Breast epithelium (tissue), 3 donors: Measurements from ENCODE around the gene TAS1R3.

Source experiments
- POLR2A ChIP-seq: fragments of 450-650 bp; IDR thresholded peaks from one replicate; pipeline ENCODE4 v1.6.1; 2016; ENCODE audit warnings: antibody characterized with exemption, mild to moderate bottlenecking, moderate library complexity
- POLR2AphosphoS5 ChIP-seq, 3 donors: sonication (generic); formaldehyde crosslinking; IDR thresholded peaks; one replicate each; pipeline ENCODE4 v1.6.1; 2017; ENCODE audit warnings: antibody characterized with exemption in 3 of 3
- TF ChIP-seq, protein P1 (sequence below), 3 donors: fragments of 450-650 bp; IDR thresholded peaks; one replicate each; pipeline ENCODE4 v1.5.1; 2016 to 2017; ENCODE audit warnings: antibody characterized with exemption in 3 of 3, mild to moderate bottlenecking in 3 of 3, moderate library complexity in 3 of 3

DNA sequence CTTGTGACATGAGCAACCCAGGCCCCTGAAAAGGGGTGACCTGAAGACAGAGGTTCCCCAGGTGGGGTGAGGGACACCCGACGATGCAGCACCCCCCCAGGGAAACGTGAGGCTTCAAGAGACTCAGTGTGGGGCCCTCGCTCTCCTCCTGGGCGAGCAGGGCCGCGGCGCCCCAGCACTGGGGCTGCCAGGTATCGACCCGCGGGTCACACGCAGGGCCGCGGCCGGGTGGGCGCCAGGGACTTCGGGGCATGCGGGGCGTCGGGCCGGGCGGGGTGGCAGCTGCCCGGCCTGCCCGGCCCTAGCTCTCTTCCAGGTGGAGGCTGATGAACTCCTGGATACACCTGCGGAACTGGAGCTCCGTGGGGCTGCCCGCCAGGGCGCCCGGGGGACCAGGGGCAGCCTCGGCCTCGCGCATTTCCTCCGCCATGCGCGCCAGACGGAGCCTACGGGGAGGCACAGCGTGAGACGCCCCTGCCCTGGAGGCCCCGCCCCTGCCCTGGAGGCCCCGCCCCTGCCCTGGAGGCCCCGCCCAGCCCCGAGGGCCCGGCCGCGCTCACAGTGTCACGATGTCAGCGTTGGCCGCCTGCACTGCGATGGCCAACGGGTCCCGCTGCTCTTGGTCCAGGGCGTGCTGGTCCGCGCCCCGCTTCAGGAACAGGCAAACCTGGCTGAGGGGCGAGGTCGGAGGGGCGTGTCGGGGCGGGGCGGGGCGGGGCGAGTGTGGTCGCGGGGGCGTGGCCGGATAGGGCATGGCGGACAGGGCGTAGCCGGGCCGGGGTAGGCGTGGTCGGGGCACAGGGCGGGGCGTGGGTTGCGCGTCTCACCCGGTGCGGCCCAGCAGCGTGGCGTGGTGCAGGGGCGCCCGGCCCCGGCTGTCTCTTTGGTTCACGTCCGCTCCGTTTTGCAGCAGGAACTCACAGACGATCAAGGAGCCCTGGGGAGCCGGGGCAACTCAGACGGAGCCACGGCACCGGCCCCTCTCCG lies 37.5 kb upstream of the TAS1R3 start:
- TF ChIP-seq POLR2AphosphoS5 (IDR thresholded peaks at IDR 0.05) = no peak
- no peak for TF ChIP-seq POLR2A
- TF ChIP-seq, protein P1, sequence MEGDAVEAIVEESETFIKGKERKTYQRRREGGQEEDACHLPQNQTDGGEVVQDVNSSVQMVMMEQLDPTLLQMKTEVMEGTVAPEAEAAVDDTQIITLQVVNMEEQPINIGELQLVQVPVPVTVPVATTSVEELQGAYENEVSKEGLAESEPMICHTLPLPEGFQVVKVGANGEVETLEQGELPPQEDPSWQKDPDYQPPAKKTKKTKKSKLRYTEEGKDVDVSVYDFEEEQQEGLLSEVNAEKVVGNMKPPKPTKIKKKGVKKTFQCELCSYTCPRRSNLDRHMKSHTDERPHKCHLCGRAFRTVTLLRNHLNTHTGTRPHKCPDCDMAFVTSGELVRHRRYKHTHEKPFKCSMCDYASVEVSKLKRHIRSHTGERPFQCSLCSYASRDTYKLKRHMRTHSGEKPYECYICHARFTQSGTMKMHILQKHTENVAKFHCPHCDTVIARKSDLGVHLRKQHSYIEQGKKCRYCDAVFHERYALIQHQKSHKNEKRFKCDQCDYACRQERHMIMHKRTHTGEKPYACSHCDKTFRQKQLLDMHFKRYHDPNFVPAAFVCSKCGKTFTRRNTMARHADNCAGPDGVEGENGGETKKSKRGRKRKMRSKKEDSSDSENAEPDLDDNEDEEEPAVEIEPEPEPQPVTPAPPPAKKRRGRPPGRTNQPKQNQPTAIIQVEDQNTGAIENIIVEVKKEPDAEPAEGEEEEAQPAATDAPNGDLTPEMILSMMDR (IDR thresholded peaks at IDR 0.05) = no peak
